GM19099 (cell line): Measurements from ENCODE around the gene UCP1.

Source experiments
- POLR2A ChIP-seq: IDR thresholded peaks from 3 replicates; pipeline ENCODE4 v1.6.1; 2011; ENCODE audit warnings: low read depth; ENCODE audit not compliant: insufficient read length; ENCODE audit errors: extremely low read depth

The UCP1 gene

DNA sequence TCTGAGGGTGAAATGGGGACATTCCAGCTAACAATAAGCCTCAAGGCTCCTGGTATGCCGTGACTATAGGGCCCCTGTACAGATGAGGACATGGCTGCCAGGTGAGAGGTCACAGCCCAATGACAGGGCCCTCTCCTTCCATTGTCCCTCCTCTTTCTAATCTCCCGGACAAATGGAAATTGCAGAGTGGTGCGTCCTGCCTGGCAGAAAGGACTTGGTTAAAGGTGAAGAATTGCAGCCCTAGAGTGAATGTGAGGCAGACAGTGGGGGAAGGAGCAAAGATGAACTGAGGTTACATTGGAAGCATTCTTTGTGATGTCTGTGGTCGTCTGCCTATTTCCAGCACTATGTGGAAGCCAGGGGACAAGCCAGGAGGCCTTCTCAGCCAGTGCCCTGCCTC lies 6.7 kb upstream of the UCP1 start:
- TF ChIP-seq POLR2A, result no peak

DNA sequence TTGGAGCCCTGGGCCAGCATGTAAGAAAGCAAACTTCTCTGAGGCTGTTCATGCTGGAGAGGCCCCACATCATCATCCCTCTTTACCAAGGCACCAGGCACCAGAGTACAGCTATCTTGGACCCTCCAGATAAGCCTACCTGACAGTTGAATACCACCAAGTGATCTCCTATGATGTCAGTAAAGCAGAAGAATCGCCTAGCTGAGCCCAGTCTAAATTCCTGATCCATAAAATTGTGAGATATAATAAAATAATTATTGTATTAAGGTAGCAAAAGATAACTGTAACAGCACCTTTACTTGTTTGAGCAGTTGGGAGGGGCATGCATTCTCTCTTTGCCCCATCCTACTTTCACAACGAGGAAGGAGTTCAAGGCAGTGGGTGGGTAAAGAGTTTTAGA lies 2.9 kb upstream of the UCP1 start:
- no peak for TF ChIP-seq POLR2A

DNA sequence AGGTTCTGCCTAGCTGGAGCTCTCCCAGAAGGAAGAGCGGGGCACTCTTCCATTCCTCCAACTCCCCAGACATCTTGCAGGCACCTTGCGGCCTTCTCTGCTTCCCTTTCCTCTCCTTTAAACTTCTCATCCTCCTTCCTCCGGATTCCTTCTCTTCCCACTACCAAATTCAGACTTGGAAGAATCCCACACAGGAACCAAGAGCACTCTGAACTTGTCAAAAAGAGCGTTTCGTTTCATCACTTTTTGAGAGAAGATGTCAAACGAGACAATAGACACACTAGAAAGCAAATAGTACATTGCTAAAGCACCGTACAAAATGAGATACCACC lies 512 bp upstream of the UCP1 start:
- TF ChIP-seq POLR2A, result no peak

DNA sequence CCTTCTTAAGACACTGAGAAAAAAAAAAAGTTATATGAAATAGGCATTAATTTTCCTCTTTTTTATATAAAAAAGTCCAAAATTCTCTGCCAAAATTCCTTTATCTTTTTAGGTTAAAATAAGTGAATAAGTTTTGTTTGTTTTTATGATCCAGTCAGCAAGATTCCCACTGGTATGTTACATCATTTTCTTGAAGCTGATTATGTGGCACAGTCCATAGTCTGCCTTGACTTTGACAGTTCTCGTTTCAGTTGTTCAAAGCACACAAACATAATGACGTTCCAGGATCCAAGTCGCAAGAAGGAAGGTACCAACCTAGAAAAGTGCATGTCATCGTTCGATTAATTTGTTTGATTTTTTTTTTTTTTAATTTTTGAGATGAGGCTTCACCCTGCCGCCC lies 9.1 kb downstream of the UCP1 start:
- TF ChIP-seq POLR2A, result no peak

DNA sequence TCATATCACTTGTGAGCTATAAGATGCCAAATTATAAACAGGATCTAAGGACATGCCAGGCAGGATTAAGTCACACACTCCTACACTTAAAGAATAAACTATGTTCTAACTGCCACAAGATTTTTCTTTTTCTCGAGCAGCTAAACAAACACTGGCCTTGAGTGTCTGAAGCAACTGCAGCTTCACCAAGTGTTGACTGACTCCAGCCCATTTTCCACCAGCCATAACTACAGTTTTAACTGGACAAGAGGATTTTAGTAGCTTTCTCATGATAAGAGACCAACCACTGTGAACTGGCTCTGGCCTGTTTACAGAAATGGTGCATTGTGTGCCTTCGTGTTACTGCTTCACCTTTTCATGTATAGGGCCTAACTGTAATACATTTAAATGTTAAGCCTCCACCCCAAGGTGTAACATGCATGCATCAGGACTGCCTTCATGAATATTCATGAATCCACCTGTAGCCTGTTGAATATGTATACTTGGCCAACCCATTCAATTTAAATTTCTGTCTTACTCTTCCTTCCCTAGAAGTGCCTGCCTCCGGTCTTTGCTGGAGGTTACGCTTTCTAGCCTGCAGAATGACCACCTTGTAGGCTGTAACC lies 10.8 kb downstream of the UCP1 start:
- no peak for TF ChIP-seq POLR2A

DNA sequence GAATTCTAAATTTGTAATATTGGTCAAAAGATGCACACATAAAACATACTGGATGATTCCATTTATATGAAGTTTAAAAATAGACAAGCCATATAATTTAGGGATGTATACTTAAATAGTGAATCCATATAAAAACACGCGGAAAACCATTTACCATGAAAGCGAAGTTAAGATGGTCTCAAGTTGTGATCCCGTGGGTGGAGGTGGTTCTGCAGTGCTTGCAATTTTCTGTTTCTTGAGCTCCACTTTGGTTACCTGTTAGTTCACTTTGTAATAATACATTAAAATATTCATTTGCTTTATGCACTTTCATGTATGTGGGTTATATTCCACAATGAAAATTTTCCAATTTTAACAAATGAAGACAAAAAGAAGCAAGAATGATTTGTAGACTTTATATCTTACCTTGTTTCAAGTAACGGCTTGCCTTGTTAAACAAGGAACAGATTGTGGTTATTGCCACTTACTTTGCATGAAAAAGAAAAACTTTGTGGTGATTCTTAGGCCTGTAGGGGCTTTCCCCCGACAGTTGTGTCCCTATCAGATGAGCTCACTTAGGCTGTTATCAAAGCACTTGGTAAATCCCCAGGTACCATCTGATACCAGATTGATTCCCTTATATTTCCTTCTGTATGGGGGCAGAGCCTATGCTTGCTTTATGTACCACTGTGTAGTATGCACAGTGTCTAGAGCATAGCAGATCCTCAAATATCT lies 12.2 kb downstream of the UCP1 start:
- no peak for TF ChIP-seq POLR2A

DNA sequence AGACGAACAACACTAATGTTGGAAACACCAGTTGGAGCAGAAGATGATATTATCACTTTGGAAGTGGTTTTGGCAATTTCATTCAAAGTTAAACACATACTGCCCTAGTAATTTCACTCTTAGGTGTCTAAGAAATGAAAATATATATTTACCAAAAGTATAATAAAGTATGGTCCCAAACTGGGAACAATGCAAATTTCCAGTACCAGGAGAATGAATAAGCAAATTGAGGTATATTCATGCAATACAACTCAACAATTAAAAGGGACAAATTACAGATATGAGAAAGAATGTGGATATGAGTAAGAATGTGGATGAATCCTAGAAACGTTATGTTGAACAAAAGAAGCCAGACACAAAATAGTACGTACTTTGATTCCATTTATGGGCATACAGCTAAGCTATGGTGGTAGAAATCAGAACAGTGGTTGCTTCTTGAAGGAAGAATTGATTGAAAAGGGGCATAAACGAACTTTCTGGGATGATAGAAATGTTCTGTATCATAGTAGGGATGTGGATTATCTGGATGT lies 34.7 kb downstream of the UCP1 start:
- TF ChIP-seq POLR2A, result no peak

DNA sequence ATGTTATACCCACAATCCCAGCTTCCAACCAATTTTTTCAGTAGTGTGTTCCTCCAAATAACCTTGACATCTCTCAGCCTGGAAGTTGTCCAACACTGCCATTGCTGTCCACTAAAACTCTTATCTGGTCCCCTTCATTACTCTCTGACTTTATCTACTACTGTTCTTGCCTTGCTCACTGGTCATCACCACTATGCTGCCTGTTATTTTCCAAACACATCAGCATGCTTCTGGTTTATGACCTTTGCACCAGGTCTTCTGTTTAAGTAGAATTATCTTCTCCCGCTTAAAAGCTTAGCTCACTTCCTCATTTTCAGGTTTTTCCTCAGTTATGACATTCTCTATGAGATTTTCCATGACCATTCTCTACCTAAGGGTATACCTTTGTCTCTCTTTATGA lies 39.3 kb downstream of the UCP1 start:
- TF ChIP-seq POLR2A, result no peak

DNA sequence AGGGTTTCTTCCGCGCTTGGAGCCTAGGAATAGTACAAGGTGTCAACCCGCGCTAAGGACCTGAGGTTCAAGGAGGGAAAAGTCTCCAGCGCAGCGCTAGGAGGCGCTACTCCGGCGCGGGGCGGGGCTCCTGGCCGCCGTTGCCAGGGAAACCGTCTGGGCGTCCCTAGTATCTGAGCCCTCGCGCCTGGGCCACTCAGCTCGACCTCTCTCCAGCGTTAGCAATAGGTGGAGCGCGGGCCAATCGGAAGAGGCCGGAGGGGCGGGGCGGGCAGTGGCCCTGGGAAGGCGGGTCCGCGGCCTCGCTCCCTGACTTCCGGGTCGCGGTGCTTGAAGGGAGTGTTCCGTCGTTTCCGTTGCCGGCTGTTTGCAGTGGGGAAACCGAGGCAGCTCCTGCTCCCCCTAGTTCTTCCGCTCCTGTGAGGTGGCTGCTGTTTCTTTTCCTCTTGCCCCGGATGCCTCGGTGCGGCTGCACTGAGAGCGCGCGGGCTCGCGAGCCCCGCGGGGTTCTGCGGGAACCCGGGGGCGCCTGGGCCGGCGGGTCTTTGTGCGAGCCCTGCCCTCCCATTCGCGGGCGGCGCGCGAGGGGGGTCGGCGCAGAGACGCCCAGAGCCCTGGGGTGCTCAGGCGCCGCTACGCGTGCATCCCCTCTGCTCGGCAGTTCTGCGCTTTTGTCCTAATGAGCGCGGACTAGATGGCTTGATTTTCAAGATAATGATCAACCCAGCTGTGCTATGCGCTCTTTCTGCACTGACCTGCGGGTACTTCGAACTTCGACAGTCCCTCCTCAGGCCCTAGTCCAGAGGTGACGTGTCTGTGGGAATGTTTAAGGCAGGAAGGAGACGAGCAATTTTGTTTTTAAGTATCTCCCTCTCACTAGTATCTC lies 44.7 kb downstream of the UCP1 start, which contains the start of gene ELMOD2:
Gene ELMOD2 (plus strand): TSS at position 312 of the 886 bp plus-strand sequence. CDS start 1,261 bp downstream, outside the sequence.
- peak; percentile 93 for TF ChIP-seq POLR2A

DNA sequence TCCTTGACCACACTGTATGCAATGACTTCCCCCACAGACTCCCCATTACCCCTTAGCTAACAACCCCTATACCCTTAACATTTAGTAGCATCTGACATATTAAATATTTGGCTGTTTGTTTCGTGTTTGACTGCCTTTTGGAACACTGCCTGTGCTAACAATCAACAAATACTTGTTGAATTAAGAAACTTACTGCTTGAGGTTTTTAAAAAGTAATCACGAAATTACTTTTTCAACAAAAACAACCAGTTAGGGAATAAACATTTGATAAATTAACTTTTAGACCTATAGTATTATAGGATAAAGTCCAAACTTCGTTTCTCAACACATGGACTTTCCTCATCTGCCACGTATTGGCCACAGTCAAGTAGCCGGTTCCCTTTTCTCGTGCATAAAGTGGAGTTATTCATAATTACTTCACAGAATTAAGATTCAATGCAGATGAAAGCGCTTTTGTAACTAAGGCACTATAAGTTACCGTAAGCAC lies 45.3 kb downstream of the UCP1 start:
- TF ChIP-seq POLR2A, result no peak

DNA sequence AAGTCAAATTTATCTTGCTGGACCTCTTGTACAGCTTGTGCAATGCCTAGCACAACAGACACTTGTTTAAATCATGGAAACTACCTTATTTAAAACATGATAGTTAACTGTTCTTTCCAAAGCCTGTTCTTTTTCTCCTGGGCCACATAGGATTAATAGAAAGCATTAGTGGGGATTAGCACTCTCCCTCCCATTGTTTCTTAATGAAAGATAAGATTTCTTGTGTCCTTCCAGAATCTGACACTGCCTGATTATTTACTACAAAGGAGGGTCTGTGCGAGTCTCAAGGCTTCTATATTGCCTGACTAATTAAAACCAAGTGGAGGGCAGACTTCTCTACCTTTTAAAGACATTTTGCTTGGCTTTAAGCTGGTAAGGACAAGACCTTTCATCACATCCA lies 53.3 kb downstream of the UCP1 start:
- no peak for TF ChIP-seq POLR2A
